Retinal pigment epithelial cell (primary cell): ENCODE data around the gene FEZF1.

ENCODE experiments used
- DNase-seq: peaks from one replicate; pipeline ENCODE4 v3.0.0-alpha.2; 2010; ENCODE audit warnings: low read depth
- H3K4me3 ChIP-seq: 2 replicates; pipeline ENCODE4 v1.5.1; 2011; ENCODE audit warnings: mild to moderate bottlenecking, low read length, control low read depth, moderate library complexity
- CTCF ChIP-seq: conservative IDR thresholded peaks from 2 replicates; pipeline ENCODE4 v1.5.1; 2011; ENCODE audit warnings: low read depth, low read length, control low read depth, inconsistent platforms

Gene FEZF1

GRCh38 chr7:122301858-122302760 lies 2.4 kb downstream of the FEZF1 start:
- no peak for TF ChIP-seq CTCF
- no peak overlapping the region for H3K4me3 ChIP-seq
- DNase-seq, result no peak

GRCh38 chr7:122300956-122301833 lies 3.4 kb downstream of the FEZF1 start:
- no peak overlapping the region for H3K4me3 ChIP-seq
- no peak for TF ChIP-seq CTCF
- no peak for DNase-seq

- H3K4me3 ChIP-seq, result peak overlapping the region; percentile 20
- peak; percentile 26 for DNase-seq
- TF ChIP-seq CTCF, result no peak
Measured at GRCh38 chr7:122300211-122300932, 4.2 kb downstream of the FEZF1 start.

DNA sequence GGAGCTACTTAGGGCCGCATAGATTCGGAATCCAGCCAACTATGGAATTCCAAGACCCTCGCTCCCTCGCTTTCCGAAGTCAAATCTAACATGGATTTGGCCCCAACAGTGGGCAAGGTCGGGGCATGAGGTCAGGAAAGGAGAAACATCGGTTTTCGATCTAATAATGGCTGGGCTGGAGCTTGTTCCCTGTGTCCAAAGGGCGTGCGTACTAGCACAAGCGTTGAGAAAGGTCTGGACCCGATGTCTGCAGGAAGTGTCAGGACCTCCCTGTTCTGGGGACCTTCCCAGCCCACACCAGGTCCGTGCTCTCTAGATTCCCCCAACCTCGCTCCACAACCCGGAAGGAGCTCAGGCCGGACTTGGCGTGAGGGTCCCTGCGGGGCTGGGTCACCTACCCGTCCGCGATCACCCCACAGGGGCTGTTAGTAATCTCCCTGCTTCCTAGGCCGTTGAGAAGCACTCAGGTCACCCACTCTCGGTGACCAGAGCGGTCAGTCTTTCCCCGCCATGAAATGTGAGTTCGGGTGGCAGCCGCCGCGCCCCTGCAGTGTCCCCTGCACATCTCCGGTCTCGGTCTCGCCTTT lies 4.8 kb downstream of the FEZF1 start:
- peak overlapping the region; percentile 20 for H3K4me3 ChIP-seq
- DNase-seq, result no peak
- no peak for TF ChIP-seq CTCF

- no peak for TF ChIP-seq CTCF
- no peak overlapping the region for H3K4me3 ChIP-seq
- DNase-seq, result no peak
Measured at GRCh38 chr7:122298618-122299017, 5.9 kb downstream of the FEZF1 start.

DNA sequence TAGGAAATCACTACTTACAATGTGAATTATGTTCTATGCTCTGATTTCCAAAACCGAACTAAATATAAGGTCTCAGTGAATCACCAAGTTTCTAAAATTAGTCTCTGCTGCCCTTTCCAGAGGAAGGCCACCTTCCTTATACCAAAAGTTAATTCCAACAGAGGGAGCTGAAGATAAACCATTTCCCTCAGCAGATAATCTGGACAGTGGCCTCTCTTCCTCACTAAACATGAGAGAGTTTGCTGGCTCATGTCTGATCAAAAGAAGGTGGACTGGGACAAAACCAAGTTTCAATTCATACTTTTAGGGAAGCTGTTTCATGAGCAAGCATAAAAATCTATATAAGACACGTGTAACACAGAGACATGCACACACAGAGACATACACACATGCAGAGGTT lies 6.4 kb downstream of the FEZF1 start:
- no peak for DNase-seq
- TF ChIP-seq CTCF, result no peak
- no peak overlapping the region for H3K4me3 ChIP-seq
